GM21786 (cell line): ENCODE data around the gene CDH15.
"Not testable (repeated sequence)": the region's sequence is repeated elsewhere in the genome, so short reads cannot be mapped to it uniquely, and the experiment has no call there.

Source experiments
- ATAC-seq: cut with Tn5 transposase; IDR thresholded peaks from one replicate; pipeline ENCODE4 v1.9.1; 2021; ENCODE audit not compliant: unreplicated experiment

Gene CDH15

DNA sequence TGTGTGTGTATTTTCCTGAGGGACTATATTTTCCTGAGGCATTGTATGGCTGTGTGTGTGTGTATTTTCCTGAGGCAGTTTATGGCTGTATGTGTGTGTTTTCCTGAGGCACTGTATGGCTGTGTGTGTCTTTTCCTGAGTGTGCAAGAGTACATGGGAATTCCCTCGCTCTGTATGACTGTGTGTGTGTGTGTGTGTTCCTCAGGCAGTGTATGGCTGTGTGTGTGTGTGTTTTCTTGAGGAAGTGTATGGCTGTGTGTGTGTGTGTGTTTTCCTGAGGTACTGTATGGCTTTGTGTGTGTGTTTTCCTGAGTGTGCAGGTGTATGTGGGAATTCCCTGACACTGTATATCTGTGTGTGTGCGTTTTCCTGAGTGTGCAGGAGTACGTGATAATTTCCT lies 50.1 kb downstream of the CDH15 start:
- no peak for ATAC-seq

DNA sequence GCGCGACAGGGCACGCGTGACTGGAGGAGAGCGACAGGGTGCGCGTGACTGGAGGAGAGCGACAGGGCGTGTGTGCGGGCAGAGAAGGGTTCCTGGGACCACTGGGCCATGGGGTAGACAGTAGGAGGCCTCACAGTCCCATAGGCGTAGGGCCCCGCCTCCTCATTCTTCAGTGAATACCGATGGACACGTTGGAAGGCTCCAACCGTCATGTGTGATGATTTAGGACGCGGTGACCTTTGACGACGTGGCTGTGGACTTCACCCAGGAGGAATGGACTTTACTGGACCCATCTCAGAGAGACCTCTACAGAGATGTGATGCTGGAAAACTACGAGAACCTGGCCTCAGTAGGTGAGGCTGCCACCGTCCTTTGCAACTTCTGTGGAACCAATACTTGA lies 51.4 kb downstream of the CDH15 start:
- ATAC-seq: no peak

DNA sequence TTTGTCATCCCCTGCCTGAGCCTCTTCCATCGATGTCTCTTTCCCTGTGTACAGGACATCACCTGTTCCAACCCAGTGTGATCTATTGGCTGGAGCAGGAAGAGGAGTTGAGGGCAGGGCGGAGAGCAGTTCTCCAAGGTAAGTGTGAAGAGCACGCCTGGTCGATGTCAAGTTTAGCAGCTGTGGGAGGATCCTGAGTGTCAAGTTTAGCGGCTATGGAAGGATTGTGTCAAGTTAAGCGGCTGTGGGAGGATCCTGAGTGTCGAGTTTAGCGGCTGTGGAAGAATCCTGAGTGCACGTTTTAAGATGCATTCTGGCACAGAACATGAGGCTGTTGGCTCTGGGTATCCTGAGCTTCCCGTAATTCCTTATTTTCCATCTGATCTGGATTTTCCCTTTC lies 53.1 kb downstream of the CDH15 start:
- ATAC-seq: no peak

DNA sequence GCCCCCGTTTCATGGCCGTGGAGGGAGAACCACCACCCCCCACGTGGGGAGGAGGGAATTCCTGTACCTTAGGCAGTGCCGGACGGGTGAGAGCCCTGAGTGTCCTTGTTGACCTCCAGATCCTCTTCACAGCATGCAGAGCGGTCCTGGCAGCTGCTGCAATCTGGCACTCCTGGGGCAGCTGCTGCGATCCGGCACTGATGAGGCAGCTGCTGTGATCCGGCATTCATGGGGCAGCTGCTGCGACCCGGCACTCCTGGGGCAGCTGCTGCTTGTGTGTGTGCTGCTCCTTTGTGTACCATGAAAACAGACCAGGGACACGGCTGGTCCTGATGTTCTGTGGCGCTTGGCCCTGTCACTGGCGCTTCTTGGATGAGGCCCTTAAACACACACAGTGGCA lies 58.7 kb downstream of the CDH15 start:
- no peak for ATAC-seq

DNA sequence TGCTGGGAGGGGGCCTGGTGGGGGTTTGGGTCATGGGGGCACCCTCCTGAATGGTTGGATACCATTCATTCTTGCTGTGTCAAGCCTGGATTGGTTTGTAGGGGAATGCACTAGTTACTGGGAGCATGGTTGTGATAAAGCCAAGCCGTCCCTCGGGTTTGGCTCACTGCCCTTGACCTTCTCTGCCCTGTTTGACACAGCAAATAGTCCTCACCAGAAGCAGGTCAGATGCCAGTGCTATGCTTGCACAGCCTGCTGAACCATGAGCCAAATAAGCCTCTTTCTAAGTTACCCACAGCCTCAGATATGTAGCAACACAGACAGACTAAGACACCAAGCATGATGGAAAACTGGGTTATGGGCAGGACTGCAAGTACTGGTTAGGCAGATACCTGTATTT lies 60.6 kb downstream of the CDH15 start:
- ATAC-seq: no peak

DNA sequence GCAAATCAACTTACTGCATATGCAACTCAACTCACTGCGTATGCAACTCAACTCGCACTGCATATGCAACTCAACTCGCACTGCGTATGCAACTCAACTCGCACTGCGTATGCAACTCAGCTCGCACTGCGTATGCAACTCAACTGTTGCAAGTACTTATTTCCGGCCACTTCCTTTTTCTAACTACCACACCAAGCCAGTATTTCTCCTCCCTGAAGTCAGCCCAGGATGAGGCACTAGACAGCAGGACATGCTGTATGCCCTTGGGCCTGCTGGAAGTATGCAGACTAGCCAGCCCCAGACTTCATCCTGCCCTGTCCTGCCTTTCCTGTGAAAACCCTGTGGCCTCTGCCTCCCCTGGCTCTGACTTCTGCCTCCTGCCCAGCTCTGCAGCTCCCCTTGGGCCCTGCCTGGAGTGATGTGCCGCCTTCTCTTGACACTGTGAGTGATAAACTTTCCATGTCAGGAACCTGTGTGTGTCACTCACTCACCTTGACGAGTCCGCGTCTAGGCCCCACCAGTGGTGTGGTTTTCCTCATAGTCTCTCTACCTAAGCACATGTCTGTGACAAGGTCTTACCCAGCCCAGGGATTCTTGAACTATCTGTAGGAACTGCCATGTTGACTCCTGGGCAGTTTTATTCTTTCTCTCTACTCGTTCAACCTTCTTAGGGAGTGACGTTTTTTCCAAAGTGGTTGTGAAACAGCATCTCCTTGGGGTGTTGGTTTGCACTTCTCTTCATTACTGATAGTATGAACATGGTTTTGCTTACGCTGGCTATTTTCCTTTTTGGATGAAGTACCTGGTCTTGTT lies 62.3 kb downstream of the CDH15 start:
- ATAC-seq: no peak

DNA sequence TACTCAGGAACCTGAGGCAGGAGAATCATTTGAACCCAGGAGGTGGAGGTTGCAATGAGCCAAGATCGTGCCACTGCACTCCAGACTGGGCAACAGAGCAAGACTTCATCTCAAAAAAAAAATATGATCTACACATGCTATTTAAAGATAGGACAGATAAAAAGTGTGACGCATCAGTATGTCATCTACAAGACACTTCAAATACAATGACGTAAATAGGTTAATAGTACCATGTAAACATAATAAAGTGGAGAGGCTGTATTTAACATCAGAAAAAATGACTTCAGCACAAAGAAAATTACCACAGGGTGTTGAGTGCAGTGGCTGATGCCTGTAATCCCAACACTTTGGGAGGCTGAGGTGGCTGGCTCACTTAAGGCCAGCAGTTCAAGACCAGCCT lies 66.2 kb downstream of the CDH15 start:
- ATAC-seq: no peak

DNA sequence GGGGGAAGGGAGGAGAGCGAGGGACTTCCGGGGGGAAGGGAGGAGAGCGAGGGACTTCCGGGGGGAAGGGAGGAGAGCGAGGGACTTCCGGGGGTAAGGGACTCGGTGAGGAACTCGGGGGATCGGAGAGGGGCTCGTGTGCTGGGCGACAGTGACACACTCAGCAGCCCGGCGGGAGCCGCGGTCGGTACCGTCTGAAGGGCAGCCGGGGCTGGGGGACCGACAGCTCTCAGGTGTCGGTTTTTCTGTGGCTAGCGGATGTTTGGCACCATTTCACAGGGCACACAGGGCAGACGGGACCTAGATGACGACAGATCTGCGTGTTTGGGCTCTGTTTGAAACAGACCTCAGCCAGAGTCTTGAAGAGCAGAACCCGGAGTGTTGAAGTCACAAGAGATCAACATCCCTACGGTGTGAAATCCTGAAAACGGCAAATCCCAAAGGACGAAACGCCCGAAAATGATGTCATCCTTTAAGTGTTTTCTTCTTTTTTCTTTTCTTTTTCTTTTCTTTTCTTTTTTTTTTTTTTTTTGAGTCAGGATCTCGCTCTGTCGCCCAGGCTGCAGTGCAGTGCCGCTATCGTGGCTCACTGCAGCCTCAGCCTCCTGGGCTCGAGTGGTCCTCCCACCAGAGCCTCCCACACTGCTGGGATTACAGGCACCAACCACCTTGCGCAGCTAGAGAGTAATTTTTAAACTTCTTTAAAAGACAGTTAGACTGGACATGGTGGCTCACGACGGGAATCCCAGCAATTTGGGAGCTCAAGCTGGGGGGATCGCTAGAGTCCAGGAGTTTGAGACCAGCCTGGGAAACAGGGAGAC lies 69.8 kb downstream of the CDH15 start:
- peak; percentile 57 for ATAC-seq

DNA sequence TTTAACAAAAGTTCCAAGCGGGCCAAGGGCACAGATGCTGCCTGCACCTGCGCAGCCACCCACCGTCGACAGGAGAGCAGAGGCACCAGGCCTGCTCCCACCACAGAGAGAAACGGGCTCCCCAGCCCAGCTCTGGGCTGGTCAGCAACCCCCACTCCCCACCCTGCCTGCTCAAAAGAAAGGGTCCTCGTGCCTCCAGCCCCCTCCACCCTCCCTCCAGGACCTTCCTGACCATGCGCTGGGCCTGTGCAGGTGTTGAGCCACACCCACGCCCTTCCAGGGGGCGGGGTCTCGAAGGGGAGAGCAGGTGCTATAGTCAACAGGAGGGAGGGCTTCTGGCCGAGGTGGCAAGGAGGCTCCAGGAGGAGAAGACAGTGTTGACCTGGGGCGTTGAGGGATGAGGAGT lies 71.2 kb downstream of the CDH15 start:
- ATAC-seq: no peak

DNA sequence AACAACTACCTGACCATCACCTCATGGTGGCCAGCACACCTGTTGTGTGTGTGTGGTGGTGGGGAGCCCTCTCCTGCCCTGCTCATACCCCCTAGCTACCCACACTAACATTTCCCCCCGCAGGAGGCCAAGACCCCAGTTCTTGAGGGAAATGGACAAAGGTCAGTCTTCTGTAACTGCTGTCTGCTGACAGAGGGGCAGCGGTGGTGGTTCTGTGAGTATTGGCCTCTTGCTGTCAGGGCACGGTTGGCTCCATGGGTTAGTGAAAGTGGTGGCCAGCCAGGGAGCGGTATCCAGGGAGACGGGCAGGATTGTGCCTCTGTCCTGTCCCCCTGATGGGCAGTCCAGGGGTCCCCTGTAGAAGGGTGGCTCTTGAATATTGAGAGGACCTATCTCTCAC lies 72.1 kb downstream of the CDH15 start:
- ATAC-seq: no peak

DNA sequence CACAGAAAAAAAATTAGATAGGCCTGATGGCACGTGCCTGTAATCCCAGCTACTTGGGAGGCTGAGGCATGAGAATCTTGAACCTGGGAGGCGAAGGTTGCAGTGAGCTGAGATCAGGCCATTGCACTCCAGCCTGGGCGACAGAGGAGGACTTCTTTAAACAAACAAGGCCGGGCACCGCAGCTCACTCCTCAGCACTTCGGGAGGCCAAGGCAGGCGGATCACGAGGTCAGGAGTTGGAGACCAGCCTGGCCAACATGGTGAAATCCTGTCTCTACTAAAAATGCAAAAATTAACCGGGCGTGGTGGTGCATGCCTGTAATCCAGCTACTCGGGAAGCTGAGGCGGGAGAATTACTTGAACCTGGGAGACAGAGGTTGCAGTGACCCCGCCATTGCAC lies 72.7 kb downstream of the CDH15 start:
- ATAC-seq: not testable (repeated sequence)

DNA sequence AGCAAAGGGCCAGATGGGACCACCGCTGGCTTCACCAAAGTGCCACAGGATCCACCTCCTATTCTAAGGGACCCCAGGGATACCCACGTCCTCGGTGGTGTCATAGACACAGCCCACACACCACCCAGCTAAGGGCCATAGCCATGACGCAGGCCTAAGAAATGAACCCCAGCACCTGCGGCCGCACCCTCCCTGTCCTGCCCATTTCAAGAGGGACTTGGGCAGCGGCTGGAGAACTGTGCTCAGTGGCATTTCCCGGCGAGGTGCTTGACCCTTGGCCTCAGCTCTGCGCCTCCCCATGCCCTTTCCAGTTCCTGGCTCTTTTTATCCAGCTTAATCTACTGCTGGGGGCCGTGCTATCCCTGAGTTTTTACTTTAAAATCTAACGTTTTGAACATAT lies 73.2 kb downstream of the CDH15 start:
- no peak for ATAC-seq
